Activated naive CD4-positive, alpha-beta T cell (primary cell): ENCODE data around the gene VIPR1.
"Not testable (repeated sequence)": the region's sequence is repeated elsewhere in the genome, so short reads cannot be mapped to it uniquely, and the experiment has no call there.

Source experiments
- DNase-seq, 4 experiments: peaks; one replicate each; lab custom pipeline; 2025; lab: John Stamatoyannopoulos, UW

The VIPR1 gene

DNA sequence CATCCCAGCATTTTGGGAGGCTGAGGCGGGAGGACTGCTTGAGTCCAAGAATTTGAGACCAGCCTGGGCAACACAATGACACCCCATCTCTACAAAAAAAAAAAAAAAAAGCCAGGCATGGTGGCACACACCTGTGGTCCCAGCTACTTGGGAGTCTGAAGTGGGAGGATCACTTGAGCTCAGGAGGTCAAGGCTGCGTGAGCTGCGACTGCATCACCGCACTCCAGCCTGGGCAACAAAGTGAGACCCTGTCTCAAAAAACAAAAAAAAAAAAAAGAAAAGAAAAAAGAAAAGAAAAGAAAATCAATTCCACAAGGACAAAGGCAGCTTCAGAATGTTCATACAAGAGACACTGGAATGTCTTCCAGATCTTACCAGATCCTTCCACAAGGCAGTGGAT, 76.9 kb downstream of the VIPR1 start:
- DNase-seq, result not testable (repeated sequence)

DNA sequence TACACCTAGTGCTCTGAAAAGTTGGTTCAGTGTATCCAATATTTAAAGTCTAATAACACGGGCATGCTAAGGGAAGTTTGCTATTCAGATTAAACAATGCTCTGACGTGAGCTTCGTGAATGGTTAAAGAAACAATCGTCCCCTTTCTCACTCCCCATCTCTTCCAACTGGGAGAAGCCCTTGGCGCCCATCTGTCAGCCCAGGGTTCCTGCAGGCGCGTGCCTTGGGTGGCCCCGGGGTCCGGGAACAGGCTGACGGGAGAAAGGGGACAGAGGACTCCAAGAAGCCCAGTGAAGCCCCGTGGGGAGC, 78.9 kb downstream of the VIPR1 start:
- DNase-seq, result no peak

DNA sequence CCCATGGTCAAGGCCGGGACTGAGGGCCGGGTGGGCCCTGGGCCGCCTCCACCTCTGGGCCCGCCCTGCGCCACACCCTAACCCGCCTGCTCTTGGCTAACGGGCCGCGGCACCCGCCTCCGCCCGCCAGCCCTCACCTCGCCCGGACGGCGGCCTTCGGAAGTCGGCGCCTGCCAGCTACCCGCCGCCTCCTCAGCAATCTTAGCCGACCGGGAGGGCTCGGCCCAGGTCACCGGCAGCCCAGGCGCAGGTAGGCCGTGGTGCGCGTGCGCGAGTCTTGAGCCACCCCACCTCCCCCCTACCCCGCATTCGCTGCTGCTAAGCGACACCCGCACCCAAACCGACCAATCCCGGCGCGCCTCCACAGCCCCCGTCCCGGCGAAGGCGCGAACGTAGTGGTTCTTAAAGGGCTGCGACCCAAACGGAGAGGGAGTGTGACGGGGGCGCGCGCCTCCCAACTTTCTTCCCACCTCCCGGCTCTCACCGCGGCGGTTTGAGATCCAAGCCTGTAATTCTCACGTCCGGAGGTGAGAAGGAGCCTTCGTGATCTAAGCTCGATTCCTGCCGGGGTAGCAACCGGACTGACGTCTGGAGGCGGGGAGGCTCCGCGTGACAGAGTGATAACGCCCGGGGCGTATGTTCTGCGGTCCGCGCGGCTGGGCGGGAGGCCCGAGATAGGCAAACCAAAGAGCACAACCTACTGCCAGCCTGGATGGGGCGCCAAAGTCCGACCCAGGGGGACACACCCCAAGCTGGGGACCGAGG, 79.4 kb downstream of the VIPR1 start, which contains the start of gene SEC22C:
Gene SEC22C, minus strand, starts transcription at position 259 of the 765 bp plus-strand sequence. CDS start 12,921 bp downstream, outside the sequence.
- peak; percentile 88 to 93 (median 90) for DNase-seq

DNA sequence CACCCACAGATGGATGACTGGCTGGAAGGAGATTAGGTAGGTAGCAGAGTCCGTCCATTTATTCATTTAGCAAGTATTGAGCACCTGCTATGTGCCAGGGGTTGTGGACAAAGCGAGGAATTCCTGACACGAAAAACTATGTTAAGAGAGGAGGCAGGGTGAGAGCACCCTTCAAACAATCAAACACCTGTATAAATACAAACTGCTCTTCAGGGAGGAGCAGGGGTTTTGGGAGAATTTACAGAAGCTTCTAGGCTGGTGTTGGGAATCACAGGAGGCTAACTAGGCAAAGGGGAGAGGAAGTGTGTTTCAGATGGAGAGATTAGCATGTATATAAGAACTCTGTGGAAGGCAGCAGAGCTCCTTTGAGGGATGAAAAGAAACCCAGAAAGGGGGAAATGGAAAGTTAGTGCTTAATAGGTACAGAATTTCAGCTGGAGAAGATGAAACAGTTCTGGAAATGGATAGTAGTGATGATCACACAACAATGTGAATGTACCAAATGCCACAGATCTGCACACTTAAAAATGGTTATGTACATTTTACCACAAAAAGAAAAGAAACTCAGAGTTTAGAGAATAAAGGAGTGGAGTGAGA, 80.1 kb downstream of the VIPR1 start:
- no peak for DNase-seq
